ENCODE measurements around the gene FGF18. TPM values are rescaled to one million over a fixed set of nuclear protein-coding genes. Genes with fewer than 3 reads are reported as not detected.

FGF18 gene, protein sequence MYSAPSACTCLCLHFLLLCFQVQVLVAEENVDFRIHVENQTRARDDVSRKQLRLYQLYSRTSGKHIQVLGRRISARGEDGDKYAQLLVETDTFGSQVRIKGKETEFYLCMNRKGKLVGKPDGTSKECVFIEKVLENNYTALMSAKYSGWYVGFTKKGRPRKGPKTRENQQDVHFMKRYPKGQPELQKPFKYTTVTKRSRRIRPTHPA
- 0.12 and 0.16 TPM in 2 replicates for total RNA-seq

GRCh38 chr5:171418982-171419687, at the start of gene FGF18:
TSS of gene FGF18 (plus strand) at chr5:171419647. CDS start at chr5:171420200, 553 bp downstream.

DNA sequence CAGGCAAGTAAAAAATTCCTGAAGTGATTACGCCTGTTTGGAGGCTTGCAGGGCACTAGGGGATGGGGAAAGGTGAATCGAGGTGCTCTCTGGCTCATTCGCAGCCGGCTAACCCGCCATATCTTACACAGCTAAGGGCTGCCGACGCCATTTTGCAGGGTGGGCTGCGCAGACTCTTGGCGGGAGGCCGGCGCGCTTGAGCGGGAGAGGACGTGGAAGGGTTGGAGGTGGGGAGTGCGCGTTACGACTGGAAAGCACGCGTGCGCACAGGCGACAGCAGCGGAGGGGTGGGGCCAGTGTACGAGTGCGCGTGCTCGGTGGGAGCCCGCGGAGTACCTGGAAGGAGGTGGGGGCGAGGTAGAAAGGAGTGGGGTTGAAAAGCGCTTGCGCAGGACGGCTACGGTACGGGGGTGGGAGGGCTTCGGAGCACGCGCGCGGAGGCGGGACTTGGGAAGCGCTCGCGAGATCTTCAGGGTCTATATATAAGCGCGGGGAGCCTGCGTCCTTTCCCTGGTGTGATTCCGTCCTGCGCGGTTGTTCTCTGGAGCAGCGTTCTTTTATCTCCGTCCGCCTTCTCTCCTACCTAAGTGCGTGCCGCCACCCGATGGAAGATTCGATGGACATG, 32.0 kb upstream of the FGF18 start, which contains the start of gene NPM1:
TSS of gene NPM1 (plus strand) at position 505 of the 625 bp plus-strand sequence. CDS start at position 605, 100 bp downstream.

Small RNA genes within 50 kb of the gene (small RNA-seq; reads per million reads assigned to genes)
- not detected for gene MIR3912

Other genes starting within 250 kb of the FGF18 start
- not detected in 2 replicates for gene TLX3, start 110.4 kb upstream of the FGF18 start, total RNA-seq
- 589 and 757 TPM in 2 replicates for gene NPM1, start 31.8 kb upstream of the FGF18 start, total RNA-seq